Stimulated activated CD4-positive, alpha-beta T cell treated with anti-CD3 and anti-CD28 coated beads, Interleukin-12 subunit alpha, Interleukin-12 subunit beta, amount 100 ng/mL, for 24 hours (primary cell): ENCODE data around the gene HMX2.
A peak's percentile ranks its signal among the peaks of the same experiment; 100 is the strongest.

Source experiments
- DNase-seq, 2 experiments: peaks; one replicate each; pipeline ENCODE4 v3.0.0-alpha.2; 2020; ENCODE audit warnings: low read depth in 2 of 2

Gene HMX2, protein sequence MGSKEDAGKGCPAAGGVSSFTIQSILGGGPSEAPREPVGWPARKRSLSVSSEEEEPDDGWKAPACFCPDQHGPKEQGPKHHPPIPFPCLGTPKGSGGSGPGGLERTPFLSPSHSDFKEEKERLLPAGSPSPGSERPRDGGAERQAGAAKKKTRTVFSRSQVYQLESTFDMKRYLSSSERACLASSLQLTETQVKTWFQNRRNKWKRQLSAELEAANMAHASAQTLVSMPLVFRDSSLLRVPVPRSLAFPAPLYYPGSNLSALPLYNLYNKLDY

GRCh38 chr10:123147635-123148413, at the start of gene HMX2:
Gene HMX2, plus strand, starts transcription at chr10:123148136. Its CDS starts 243 bp downstream, at chr10:123148379.
- no peak for DNase-seq

DNA sequence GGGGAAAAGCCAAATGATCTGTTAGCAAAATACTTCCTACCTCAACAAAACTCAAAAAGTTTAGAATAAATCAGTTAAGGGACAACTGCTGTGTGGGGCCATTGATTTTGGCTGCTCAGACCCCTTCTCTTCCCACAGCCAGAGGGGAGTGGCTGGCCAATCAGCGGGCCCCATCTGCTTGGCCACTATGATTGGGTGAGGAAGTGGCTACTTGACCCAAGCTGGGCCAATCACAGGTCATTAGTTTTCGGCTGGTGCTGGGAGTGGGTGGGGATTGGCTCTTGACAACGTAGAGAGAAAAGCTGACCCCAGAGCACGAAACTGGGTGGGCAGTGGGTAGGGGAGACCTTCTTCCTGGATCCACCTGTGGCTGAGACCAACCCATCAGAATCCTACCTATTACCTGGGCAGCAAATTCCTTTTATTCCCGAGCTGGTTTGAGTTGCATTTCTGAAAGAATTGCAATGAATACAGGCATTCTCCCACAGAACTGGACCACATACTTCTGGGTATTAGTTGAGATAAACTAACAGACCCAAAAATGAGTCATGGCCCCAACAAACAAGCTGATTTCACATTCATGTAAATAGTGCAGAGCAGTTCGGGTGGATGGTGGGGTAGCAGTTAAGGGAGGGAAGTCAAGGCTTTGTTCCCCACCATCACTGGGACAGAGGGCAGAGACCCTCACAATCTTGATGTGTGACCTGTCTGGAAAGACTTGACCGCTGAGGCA, 47.7 kb upstream of the HMX2 start:
- no peak for DNase-seq

DNA sequence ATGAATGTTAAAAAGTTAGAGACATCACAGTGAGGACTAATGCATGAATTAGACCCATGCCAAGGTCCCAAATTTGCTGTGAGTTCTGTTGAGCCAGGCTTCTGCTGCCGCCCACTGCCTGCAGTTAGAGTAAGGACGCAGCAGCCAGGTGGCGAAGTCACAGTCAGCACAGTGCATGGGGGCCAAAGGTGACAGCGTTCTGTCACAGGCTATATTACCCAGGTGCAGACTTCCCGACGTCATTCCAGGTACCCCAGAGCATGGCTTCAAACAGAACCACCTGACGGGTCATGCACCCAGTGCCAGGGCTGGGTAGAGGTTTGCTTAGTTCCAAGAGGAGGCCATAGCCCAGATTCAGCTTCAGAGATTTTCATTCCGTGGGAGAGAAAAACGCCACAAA, 46.1 kb upstream of the HMX2 start:
- DNase-seq: no peak

- DNase-seq: no peak
Measured at GRCh38 chr10:123102673-123103072, 45.3 kb upstream of the HMX2 start.

GRCh38 chr10:123103944-123104343, 44.0 kb upstream of the HMX2 start:
- DNase-seq: no peak

DNA sequence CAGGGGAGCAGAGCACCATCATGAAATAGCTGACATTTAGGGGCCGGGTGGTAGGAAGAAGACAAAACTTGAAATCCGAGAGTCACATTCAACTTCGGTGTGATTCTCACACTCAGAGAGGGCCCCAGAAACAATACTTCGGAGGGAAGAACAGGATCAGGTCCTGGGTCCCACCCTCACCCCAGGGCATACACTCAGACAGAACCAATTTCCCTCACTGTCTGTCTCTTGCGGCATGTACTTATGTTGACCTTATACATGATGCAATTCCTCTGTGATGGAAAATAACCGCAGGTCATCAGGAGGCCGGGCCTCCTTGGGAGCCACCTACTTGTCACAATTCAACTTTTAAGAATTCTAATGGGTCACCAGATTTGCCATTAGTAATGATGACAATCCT, 38.5 kb upstream of the HMX2 start:
- no peak for DNase-seq

GRCh38 chr10:123117644-123118417, 30.1 kb upstream of the HMX2 start:
- no peak for DNase-seq

- no peak for DNase-seq
Measured at GRCh38 chr10:123119081-123119480, 28.9 kb upstream of the HMX2 start.

GRCh38 chr10:123126246-123126645, 21.7 kb upstream of the HMX2 start:
- no peak for DNase-seq

DNA sequence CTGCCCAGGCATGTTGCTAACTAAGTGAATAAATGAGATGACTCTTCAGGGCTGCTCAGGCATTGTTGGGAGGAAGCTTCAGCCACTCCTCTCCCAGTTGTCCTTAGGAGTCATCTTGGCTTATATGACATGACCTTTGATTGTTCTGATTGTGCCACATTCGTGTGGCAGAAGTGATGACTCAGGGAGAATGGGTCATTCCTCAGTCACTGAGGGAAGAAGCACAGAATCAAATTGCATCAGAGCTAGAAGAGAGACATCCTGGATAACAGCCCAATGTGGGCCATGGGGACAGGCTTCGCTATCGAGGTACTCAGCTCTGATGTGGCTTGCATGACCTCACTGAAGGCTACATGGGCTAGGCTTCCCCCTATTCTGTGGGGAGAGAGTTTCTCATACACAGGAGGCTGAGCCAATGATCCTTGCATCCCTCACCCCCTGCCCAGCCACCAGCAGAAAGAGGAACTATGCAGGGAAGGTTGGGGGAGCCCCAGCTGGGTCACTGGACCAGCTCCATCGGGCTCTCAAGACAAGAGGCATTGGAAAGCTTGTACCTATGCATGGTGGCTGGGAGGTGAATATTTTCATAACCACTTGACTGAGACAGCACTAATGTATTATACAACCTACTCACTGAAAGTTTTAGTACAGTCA, 18.2 kb upstream of the HMX2 start:
- DNase-seq: no peak

DNA sequence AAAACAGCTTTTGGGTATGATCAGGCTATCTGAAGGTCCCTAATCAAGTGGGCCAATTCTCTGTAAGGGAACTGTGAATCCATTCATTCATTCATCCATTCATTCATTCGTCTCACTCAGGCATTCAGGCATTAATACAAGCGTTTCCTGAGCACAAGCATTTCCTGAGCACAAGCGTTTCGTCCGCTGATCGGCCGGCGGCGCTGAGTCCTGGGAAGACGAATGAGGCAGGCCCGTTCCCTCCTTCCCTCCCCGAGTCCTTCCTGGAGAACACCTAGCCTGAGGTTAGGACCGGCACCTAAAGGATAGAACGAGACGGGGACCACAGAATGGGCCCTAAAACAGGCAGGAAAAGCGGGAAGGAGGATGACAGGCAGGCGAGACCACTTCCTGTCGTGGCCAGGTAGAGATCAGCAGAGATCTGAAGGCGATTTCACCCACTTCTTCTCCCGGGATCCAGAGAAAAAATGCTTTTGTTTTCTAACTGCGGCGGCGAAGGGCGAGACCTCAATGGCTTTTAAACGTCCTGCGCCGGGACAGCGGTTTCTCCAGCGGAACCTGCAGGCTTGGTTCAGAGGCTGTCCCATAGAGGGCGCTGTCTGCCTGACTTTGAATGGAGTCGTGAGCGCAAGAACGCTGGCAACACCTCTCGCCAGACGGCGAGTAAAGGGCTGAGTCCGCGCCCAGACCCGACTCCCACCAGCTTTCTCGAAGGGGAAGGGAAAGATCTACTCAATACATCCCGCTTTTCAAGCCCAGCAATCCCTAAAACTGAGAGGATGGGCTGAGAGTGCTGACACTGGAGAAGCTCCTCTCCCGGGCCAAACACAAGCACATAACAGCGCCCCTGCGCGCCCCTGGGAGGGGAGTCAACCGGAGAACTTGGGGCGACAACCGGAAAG, 15.1 kb upstream of the HMX2 start:
- peak; percentile 70 to 89 for DNase-seq

DNA sequence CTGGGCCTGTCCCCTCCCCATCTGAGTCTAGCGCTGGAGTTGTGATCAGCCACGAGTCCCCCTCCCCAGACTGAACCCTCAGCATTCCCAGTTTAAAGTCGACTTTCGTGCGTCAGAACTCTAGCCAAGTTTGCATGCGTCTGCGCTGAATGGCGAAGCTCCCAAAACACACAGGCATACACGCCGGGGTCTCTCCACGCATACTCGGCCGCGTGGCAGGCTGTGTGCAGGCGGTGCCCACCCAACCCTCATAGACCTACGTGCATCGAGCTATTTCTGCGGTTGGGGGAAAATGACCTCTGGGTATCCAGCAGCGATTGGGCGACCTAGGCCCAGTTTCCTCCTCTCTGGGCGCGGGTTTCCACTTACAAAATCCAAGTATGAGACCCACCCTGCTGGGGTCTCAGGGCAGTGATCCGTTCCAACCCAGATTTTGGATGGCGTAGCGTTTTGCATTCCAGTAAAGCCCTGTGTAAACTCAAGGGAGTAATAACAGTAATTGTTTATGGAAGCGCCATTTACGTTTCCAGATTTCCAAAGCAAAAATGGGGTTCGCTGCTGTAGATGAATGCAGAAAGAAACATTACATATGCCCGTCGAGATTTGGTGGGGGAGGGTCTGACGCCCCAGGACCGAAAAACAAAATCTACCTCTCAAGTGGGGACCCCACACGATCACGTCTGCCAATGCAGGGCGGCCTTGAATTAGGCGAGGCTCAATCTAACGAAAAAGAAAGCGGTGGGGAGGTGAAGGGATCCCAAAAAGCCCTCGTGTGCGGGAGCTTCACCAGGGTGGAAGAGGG, 14.2 kb upstream of the HMX2 start:
- DNase-seq: no peak

GRCh38 chr10:123134343-123134914, 13.5 kb upstream of the HMX2 start:
- DNase-seq: no peak

DNA sequence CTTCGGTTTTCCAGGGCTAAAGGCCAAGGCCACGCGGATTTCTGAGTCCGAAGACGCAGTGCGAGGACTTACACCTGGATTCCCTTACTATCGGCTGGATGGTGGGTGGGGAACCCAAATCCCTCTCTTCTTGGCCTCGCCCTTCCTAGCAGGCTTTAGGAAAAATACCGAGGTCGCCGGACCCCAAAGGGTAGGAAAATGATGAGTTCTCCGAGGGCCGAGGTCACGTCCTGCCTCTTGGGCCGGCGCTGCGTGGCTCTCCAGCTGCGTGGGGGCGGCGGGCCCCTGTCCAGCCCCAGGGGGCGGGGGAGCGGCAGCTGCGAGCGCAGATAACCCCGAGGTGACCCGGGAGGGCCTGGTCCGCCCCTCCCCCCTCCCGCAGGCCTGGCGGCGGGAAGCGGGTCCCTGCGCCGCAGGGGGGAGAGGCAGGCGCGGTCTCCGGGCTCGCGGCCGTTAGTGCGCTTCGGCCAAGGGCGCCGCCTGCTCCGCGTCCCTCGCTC, 13.0 kb upstream of the HMX2 start:
- no peak for DNase-seq

DNA sequence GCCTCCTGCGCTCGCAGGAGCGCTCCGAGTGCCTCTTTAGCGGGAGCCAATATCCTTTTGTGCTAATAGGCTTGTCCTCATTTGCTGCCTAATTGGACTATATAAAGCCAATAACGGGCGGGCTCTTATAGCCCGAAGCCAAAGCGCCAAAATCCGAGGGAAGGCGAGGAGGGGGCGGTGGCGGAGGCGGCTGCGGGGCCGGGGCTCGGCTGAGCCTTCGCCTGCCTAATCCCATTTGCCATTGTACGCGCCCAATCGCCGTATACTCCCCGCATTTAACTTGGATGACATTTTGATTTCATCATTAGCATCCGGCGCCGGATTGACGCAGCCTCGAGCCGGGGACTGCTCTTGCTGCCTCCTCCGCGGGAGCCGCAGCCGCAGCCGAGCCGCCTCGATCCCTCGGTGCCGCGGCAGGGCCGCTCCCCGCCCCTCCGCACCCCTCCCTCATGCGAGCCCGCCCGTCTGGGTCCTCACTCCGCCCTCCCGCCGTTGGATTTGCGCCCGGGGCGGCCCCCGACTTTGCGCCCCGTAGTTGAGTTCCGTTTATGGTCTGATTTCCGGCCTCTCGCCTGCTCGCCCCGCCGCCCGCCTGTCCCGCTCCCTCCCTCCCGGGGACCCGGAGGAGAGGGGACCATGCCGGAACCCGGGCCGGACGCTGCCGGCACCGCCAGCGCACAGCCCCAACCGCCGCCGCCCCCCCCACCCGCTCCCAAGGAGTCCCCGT, 12.4 kb upstream of the HMX2 start, which contains the start of gene HMX3:
TSS of gene HMX3 (plus strand) at position 556 of the 727 bp plus-strand sequence. CDS start at position 637, 81 bp downstream.
- no peak for DNase-seq

- no peak for DNase-seq
Measured at GRCh38 chr10:123136221-123136805, 11.6 kb upstream of the HMX2 start.

DNA sequence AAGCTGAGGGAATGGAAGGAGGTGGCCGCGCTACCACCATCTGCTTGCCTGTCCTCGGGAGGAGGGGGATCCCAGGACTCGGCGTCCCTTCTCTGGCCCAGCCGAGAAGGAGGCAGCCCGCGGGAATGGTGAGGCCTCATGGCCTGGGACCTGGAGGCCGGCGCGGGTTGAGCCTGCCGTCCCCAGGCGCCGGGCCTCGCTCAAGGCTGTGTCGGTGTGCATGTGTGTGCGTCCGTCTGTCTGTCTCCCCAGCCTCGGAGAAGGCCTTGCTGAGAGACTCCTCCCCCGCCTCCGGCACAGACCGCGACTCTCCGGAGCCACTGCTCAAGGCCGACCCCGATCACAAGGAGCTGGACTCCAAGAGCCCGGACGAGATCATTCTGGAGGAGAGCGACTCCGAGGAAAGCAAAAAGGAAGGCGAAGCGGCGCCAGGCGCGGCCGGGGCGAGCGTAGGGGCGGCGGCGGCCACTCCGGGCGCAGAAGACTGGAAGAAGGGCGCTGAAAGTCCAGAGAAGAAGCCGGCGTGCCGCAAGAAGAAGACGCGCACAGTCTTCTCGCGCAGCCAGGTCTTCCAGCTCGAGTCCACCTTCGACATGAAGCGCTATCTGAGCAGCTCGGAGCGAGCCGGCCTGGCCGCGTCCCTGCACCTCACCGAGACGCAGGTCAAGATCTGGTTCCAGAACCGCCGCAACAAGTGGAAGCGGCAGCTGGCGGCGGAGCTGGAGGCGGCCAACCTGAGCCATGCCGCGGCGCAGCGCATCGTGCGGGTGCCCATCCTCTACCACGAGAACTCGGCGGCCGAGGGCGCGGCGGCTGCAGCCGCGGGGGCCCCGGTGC, 10.9 kb upstream of the HMX2 start:
- DNase-seq: no peak
